Kidney (tissue), 22 donors: ENCODE data around the gene SLC1A5. TPM values are rescaled to one million over a fixed set of nuclear protein-coding genes. Genes with fewer than 3 reads are reported as not detected.

ENCODE experiments used
- DNase-seq, 5 donors: peaks; one replicate each; pipeline ENCODE4 v3.0.0-alpha.2; 2013 to 2020
- FAIRE-seq: peaks from 2 replicates; lab custom pipeline; 2012; peaks lifted over from hg19 to GRCh38; lab: Jason Lieb, UNC
- H3K27ac ChIP-seq, 2 donors: one replicate each; pipeline ENCODE4 v1.7.0; 2013; ENCODE audit warnings: low read depth in 2 of 2, low read length in 2 of 2, inconsistent platforms in 1 of 2
- H3K27me3 ChIP-seq: one replicate; pipeline ENCODE4 v1.7.1; 2013; ENCODE audit warnings: low read length, inconsistent platforms; ENCODE audit not compliant: control insufficient read depth, insufficient read depth
- H3K36me3 ChIP-seq, 3 donors: one replicate each; pipeline versions ENCODE4 v1.7.0 to v1.7.1; 2013; ENCODE audit warnings: low read length in 3 of 3, control low read depth in 1 of 3, inconsistent platforms in 1 of 3; ENCODE audit not compliant: insufficient read depth in 3 of 3, control insufficient read depth in 2 of 3
- H3K4me1 ChIP-seq, 3 donors: one replicate each; pipeline versions ENCODE4 v1.7.0 to v1.7.1; 2013; ENCODE audit warnings: low read length in 3 of 3, inconsistent platforms in 1 of 3, low read depth in 1 of 3; ENCODE audit not compliant: control insufficient read depth in 2 of 3, insufficient read depth in 2 of 3
- H3K4me3 ChIP-seq, 3 donors: one replicate each; pipeline versions ENCODE4 v1.7.0 to v1.8.1; 2013; ENCODE audit warnings: low read length in 3 of 3, control low read depth in 1 of 3, inconsistent platforms in 1 of 3
- H3K9ac ChIP-seq, 3 donors: one replicate each; pipeline versions ENCODE4 v1.7.0 to v1.7.1; 2013; ENCODE audit warnings: low read length in 3 of 3, control low read depth in 1 of 3, inconsistent platforms in 1 of 3
- H3K9me3 ChIP-seq, 3 donors: one replicate each; pipeline versions ENCODE4 v1.7.0 to v1.7.1; 2013; ENCODE audit warnings: low read length in 3 of 3, control low read depth in 1 of 3, inconsistent platforms in 1 of 3; ENCODE audit not compliant: control insufficient read depth in 2 of 3, insufficient read depth in 1 of 3
- intact Hi-C: fragments of 100-400 bp; cut with DNase I; formaldehyde crosslinking; loops from one replicate; pipeline ENCODE4 v1.11.1; 2022
- long read RNA-seq, 10 donors: library from polyadenylated mRNA in 1 of 10; unstranded in 1 of 10; transcript quantifications; one replicate each; pipeline ENCODE4 v2.0.0 and lab custom pipeline, GENCODE V29; 2021 to 2026
- polyA plus RNA-seq: library from polyadenylated mRNA; stranded (reverse); fragments of 350-450 nt; fragmentation: Illumina TruSeq; extraction: RNeasy Lipid Tissue Mini Kit (QIAGEN cat#74804); gene quantifications from one replicate; pipeline ENCODE4 v1.2.3, GENCODE V29; 2014; ENCODE audit warnings: low read depth, low replicate concordance; ENCODE audit not compliant: insufficient read depth
- total RNA-seq: library from RNA; stranded (reverse); fragmentation: NEBNext Ultra II Directional; extraction: Animal tissue kit (Norgen Biotek cat#: 25700); gene quantifications from one replicate; pipeline ENCODE4 v1.2.1, GENCODE V29; 2021
- TF ChIP-seq, protein P1 (sequence below): IDR thresholded peaks from 3 replicates; pipeline ENCODE4 v1.5.1; 2012; ENCODE audit warnings: mild to moderate bottlenecking, moderate library complexity, borderline replicate concordance; ENCODE audit not compliant: insufficient read depth; ENCODE audit errors: extremely low read depth
- donor health status: control.
- donor health status: control.
- donor health status: control.
- donor health status: control.
- donor health status: control.
- donor health status: DM: yes; HTN: yes; CAD: no.
- donor health status: Normal renal cell carcinoma (clear cell type).

Gene SLC1A5
- total RNA-seq (93.9 TPM), polyA plus RNA-seq (42.1 TPM)
- long read RNA-seq, donor 1, transcript SLC1A5-203 (8 exons, 2,882 nt), result major isoform, 9 of 9 reads
- long read RNA-seq, donor 1, partial matches to known transcripts, result 0 of 9 reads
- long read RNA-seq, donor 1, other reads (novel, unspliced or antisense), result 0 of 9 reads
- long read RNA-seq, donor 2, transcript SLC1A5-203 (8 exons, 2,882 nt), result major isoform, 13 of 14 reads
- long read RNA-seq, donor 2, partial matches to known transcripts, result 0 of 14 reads
- long read RNA-seq, donor 2, other reads (novel, unspliced or antisense), result 0 of 14 reads
- long read RNA-seq, donor 3, transcript SLC1A5-203 (8 exons, 2,882 nt), result major isoform, 16 of 22 reads
- long read RNA-seq, donor 3, partial matches to known transcripts, result 5 of 22 reads
- long read RNA-seq, donor 3, other reads (novel, unspliced or antisense), result 0 of 22 reads
- long read RNA-seq, donor 4, transcript SLC1A5-203 (8 exons, 2,882 nt), result major isoform, 7 of 24 reads
- long read RNA-seq, donor 4, partial matches to known transcripts, result 16 of 24 reads
- long read RNA-seq, donor 4, other reads (novel, unspliced or antisense), result 0 of 24 reads
- long read RNA-seq, donor 5, result 0 reads
- long read RNA-seq, donor 6, transcript SLC1A5-203 (8 exons, 2,882 nt), result major isoform, 22 of 22 reads
- long read RNA-seq, donor 6, partial matches to known transcripts, result 0 of 22 reads
- long read RNA-seq, donor 6, other reads (novel, unspliced or antisense), result 0 of 22 reads
- long read RNA-seq, donor 7, transcript SLC1A5-203 (8 exons, 2,882 nt), result major isoform, 56 of 83 reads
- long read RNA-seq, donor 7, partial matches to known transcripts, result 8 of 83 reads
- long read RNA-seq, donor 7, other reads (novel, unspliced or antisense), result 16 of 83 reads
- long read RNA-seq, donor 8, transcript SLC1A5-203 (8 exons, 2,882 nt), result major isoform, 13 of 21 reads
- long read RNA-seq, donor 8, partial matches to known transcripts, result 7 of 21 reads
- long read RNA-seq, donor 8, other reads (novel, unspliced or antisense), result 0 of 21 reads
- long read RNA-seq, donor 9, transcript SLC1A5-203 (8 exons, 2,882 nt), result major isoform, 10 of 11 reads
- long read RNA-seq, donor 9, partial matches to known transcripts, result 0 of 11 reads
- long read RNA-seq, donor 9, other reads (novel, unspliced or antisense), result 0 of 11 reads
- long read RNA-seq, donor 10, transcript SLC1A5-203 (8 exons, 2,882 nt), result major isoform, 10 of 10 reads
- long read RNA-seq, donor 10, partial matches to known transcripts, result 0 of 10 reads
- long read RNA-seq, donor 10, other reads (novel, unspliced or antisense), result 0 of 10 reads

DNA sequence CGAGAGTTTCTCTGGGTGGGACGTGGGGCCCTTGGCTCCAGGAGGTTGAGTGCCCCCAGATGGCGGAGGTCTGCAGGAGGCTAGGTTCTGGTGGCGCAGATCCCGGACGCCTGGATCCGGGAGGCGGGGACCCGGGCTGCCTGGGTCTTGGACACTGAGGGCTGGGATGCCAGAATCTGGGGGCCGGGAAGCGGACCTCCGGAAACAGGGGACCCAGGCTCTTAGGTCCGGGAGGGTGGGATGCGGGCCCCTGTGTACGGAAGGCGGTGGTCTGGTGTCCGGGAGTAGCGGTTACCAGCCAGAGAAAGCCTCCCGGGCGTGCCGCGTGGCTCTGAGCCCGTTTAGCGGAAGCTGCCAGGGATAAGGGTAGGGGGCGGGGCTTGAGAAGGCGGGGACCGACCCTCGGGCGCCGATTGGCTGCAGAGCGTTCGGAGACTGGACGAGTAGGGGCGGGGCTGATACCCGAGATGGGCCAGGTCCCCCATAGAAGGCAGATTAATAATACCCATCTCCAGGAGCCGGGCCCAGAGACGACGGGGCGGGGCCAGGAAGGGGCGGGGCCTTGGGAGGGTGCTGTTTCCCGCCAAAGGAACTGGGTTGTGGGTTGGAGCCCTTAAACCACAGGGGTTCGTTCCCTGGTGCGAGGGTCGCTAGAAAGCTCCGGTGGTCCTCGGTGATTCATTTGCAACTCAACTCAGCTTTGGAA, at the start of gene SLC1A5:
Gene SLC1A5 (minus strand): TSS at position 333 of the 706 bp plus-strand sequence. CDS start 629 bp downstream, outside the sequence.
- Histone ChIP-seq H3K36me3 (no peaks in the 10 kb centered on the region), H3K9ac (peak within 1 kb of the TSS; percentile 13 to 88 (median 77)), H3K4me3 (peak within 1 kb of the TSS; percentile 59 to 72 (median 61)), H3K4me1 (peaks cover 3 to 28% (median 21%) of the 10 kb centered on the region in 3 donors), H3K27ac (peak within 1 kb of the TSS; percentile 88 to 90), H3K9me3 (no peaks in the 10 kb centered on the region), H3K27me3 (no peaks in the 10 kb centered on the region)
- peak; percentile 96 to 99 (median 97) for DNase-seq
- TF ChIP-seq, protein P1, sequence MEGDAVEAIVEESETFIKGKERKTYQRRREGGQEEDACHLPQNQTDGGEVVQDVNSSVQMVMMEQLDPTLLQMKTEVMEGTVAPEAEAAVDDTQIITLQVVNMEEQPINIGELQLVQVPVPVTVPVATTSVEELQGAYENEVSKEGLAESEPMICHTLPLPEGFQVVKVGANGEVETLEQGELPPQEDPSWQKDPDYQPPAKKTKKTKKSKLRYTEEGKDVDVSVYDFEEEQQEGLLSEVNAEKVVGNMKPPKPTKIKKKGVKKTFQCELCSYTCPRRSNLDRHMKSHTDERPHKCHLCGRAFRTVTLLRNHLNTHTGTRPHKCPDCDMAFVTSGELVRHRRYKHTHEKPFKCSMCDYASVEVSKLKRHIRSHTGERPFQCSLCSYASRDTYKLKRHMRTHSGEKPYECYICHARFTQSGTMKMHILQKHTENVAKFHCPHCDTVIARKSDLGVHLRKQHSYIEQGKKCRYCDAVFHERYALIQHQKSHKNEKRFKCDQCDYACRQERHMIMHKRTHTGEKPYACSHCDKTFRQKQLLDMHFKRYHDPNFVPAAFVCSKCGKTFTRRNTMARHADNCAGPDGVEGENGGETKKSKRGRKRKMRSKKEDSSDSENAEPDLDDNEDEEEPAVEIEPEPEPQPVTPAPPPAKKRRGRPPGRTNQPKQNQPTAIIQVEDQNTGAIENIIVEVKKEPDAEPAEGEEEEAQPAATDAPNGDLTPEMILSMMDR, result no peak
- intact Hi-C loops, result no loop called here
- FAIRE-seq, result no peak

DNA sequence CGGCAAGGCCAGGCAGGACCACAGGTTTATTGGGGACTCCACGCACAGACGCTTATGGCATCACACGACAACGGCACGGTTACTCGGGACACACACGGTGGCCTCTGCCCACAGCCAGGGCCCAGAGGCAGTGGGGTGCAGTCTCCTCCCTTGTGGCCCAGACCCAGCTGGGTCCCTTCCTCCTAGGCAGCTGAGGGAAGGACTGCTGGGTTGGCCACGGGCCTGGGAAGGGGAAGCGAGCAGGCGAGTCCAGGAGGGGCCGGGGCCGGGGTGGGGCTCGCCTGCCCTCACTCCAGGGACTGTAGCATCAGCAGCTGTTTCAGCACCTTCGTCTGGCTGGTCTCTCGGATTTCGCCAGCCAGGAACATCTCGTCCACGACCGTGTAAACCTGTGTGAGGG, 49.8 kb upstream of the SLC1A5 start:
- Histone ChIP-seq H3K4me3 (no peak overlapping the region), H3K9ac (no peak overlapping the region), H3K4me1 (peaks cover 0 to 5% (median 3%) of the 10 kb centered on the region in 3 donors), H3K27me3 (no peaks in the 10 kb centered on the region), H3K36me3 (peaks cover 0 to 9% (median 9%) of the 10 kb centered on the region in 3 donors), H3K9me3 (no peaks in the 10 kb centered on the region), H3K27ac (no peak overlapping the region)
- TF ChIP-seq, protein P1, result no peak
- FAIRE-seq (no peak), DNase-seq (no peak)
- intact Hi-C loops, result no loop called here

DNA sequence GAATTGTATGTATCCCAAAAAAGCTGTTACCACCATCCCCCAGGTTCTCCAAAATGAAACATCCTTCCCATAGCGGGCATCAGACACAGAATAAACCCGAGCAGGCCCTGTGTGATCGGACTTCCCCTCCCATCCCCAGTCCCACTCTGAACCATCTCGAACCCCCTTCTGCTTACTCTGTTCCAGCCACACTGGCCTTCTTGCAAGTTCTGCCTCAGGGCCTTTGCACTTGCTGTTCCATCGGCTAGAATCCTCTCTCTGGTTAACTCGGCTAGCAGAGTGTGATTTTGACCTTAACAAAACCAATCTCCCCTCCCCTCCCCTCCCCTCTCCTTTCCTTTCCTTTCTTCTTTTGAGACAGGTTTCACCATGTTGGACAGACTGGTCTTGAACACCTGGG, 46.6 kb upstream of the SLC1A5 start:
- Histone ChIP-seq H3K9me3 (no peaks in the 10 kb centered on the region), H3K4me1 (peaks cover 0 to under 1% (median 0%) of the 10 kb centered on the region in 3 donors), H3K4me3 (no peak overlapping the region), H3K9ac (no peak overlapping the region), H3K27ac (no peak overlapping the region), H3K36me3 (peaks cover 0 to 9% (median 5%) of the 10 kb centered on the region in 3 donors), H3K27me3 (no peaks in the 10 kb centered on the region)
- FAIRE-seq (no peak), DNase-seq (no peak)
- TF ChIP-seq, protein P1, result no peak
- intact Hi-C loops, result no loop called here
